HG03521 (cell line): ENCODE data around the gene SKIC2.
"Not testable (repeated sequence)": the region's sequence is repeated elsewhere in the genome, so short reads cannot be mapped to it uniquely, and the experiment has no call there.

Experiments used
- ATAC-seq: cut with Tn5 transposase; IDR thresholded peaks from one replicate; pipeline ENCODE4 v1.9.1; 2021; ENCODE audit warnings: mild to moderate bottlenecking, moderate library complexity; ENCODE audit not compliant: unreplicated experiment

SKIC2 gene

DNA sequence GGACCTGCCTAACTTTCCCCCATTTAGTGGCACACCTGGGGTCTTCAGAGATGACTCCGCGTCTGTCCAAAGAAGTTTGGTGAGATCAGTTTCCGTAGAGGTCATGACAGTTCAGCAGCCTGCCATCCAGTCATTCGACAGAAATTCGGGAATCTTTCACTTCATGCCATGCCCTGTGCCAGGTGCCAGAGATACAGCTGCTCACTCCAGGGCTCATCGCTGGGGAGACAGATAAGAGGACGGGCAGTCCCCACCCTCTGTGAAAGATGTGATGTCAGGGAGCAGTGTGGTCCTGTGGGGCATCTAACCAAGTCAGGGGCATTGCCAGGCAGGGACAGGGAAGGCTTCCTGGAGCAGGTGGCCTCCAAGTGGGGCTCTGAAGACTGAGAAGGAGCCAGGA lies 44.3 kb downstream of the SKIC2 start:
- not testable (repeated sequence) for ATAC-seq

DNA sequence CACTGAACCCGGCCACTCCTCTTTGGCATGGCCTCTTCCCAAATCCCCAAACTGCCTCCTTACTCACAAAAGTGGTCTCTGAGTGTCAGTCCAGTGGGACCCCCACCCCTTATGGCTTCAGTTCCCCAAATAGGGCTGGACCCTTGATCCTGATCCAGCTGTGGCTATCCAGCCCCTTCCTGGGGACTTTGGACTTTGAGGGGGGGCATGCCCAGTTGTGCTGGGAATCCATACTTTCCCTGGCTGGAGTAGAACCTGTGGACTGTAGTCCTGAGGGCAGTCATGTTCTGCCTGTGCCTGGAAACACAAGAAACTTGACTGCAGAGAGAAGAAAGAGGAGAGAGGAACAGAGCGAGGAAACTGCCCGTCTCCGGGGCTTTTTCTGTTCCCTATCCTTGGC lies 45.4 kb downstream of the SKIC2 start:
- ATAC-seq = not testable (repeated sequence)

DNA sequence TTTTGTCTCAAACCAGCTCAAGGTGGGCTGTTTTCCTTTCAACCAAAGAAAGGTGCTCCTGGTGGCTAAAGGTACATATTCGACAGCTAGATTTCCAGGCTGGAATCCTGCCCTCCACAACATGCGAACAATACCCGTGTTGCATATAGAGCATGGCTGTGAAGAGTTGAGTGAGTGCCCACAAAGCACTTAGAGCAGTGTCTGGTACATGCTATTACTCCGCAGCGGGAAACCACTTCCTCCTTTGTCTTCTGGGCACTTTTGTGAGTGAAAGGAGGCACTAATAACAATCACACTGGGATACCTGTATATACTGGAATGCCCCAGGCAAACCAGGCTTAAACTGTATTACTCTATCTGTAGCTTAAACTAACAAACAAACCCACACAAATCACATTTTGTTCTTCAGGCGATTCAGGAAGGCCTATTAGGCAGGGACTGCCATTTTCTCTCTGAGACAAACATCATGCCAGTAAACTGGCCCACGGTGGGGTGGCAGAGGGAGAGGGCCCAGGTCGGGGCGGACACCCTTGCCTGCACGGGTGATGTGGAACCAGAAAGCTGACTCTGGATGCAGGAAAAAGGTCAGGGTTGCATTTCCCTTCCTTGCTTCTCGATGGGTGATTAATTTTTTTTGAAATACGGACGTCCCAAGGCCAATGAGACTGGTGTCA lies 46.0 kb downstream of the SKIC2 start:
- not testable (repeated sequence) for ATAC-seq

DNA sequence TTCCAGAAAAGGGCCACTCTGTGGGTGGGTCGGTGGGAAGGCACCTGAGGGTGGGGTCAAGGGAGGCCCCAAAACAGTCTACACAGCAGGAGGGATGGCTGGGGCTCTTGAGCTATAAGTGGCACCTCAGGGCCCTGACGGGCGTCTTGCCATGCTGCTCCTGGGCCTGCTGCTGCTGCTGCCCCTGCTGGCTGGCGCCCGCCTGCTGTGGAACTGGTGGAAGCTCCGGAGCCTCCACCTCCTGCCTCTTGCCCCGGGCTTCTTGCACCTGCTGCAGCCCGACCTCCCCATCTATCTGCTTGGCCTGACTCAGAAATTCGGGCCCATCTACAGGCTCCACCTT lies 46.5 kb downstream of the SKIC2 start:
- ATAC-seq = not testable (repeated sequence)

DNA sequence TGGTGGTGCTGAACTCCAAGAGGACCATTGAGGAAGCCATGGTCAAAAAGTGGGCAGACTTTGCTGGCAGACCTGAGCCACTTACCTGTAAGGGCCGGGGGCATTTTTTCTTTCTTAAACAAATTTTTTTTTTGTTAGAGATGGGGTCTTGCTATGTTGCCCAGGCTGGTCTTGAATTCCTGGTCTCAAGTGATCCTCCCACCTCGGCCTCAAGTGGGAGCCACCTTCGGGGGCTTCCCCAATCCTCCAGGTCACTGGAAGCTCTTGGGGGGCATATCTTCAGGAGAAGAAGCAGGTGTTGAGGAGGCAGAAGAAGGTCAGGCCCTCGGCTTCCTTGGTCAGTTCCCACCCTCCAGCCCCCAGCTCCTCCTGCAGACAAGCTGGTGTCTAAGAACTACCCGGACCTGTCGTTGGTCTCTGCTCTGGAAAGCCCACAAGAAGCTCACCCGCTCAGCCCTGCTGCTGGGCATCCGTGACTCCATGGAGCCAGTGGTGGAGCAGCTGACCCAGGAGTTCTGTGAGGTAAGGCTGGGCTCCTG lies 47.1 kb downstream of the SKIC2 start:
- not testable (repeated sequence) for ATAC-seq

DNA sequence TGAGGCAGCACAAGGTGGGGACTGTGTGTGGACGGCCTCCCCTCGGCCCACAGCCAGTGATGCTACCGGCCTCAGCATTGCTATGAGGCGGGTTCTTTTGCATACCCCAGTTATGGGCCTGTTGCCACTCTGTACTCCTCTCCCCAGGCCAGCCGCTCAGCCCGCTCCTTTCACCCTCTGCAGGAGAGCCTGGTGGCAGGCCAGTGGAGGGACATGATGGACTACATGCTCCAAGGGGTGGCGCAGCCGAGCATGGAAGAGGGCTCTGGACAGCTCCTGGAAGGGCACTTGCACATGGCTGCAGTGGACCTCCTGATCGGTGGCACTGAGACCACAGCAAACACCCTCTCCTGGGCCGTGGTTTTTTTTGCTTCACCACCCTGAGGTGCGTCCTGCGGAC lies 48.1 kb downstream of the SKIC2 start:
- not testable (repeated sequence) for ATAC-seq

DNA sequence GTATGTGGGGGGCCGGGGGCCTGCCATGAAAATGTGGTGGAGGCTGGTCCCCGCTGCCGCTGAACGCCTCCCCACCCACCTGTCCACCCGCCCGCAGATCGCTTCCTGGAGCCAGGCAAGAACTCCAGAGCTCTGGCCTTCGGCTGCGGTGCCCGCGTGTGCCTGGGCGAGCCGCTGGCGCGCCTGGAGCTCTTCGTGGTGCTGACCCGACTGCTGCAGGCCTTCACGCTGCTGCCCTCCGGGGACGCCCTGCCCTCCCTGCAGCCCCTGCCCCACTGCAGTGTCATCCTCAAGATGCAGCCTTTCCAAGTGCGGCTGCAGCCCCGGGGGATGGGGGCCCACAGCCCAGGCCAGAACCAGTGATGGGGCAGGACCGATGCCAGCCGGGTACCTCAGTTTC lies 49.1 kb downstream of the SKIC2 start:
- not testable (repeated sequence) for ATAC-seq

DNA sequence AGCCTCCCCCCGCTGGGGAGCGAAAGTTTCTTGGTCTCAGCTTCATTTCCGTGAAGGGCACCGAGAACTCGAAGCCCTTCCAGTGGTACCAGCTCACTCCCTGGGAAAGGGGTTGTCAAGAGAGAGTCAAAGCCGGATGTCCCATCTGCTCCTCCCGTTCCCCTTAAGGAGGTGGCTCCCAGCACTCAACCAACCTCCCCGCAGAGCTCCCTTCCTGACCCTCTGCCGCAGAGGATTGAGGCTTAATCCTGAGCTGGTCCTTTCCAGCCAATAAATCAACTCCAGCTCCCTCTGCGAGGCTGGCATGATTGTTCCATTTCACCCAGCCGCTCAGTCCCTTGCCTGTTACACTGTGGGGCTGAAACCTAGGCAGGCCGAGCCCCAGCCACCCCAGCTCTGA lies 49.6 kb downstream of the SKIC2 start:
- ATAC-seq = not testable (repeated sequence)

DNA sequence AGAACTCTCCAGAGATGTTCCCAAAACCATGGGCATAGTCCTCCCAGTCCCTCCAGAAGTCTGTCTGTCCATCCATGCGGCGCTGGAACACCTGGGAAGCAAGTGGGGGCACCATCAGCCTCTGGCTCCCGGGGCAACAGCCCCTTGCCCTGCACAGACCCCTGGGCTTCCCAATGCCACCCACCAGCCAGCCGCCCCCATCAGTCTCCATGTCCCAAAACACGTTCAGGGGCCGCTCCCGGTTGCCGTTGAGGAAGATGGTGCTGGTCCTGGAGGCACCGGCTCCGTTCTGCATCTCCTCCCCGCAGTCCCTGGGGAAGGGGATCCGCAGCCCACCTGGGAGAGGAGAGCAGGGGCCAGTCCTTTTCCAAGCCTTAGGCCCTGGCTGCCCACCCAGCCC lies 50.6 kb downstream of the SKIC2 start:
- not testable (repeated sequence) for ATAC-seq

DNA sequence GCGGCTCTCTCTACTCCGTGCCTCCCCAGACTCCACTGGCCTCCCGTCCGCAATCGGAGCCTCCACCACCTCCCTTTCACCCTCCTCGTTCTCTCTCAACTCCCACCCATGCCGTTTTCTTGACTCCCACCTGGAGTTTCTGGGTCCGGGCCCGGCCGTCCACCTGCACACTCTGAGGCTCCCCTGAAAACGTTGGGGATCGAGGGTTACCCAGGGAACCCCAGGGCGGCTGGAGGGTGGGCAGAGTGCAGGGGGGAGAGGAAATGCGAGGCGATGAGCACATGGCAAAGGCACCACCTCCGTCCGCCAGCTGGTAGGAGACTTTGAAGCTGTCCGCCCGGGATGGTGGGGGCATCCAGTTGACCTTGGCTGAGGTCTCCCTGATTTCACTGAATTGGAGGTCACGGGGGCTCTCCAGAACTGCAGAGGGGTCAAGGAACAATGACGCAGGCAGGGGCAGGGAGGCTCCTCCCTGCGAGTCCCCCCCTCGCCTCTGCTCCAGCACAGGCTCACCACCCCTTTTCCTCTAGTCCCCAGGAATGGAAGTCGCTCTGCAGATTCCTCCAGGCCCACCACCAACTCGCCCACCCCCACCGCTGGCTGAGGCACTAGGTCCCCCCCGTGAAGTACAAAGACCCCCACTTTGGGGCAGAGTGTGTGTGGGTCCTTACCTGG lies 52.0 kb downstream of the SKIC2 start:
- not testable (repeated sequence) for ATAC-seq

DNA sequence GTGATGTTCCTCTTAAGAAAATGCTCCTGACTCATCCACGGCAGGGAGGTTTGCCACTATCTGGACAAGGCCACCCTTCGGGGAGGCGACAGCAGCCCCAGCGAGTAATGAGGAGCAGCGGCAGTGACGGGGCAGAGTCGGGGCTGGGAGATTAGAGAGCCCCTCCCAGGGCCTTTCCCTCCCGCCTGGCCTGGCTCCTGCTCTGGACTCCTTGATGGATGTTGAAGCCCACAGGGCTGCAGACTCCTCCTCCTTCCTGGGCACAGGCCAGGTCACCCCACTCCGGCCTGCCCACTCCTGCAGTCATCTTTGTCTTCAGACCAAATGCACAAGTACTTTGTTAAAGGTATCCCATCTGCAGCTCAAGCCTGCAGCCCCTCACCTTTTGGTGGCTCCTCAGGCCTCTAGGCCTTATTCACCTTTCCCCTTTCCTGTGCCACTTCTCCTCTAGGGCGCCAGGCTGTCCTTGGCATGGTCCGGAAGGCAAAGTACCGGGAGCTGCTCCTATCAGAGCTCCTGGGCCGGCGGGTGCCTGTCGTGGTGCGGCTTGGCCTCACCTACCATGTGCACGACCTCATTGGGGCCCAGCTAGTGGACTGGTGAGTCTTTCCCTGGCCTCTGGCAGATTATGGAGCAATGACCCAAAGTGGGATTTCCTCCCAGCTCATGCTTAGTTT lies 54.1 kb downstream of the SKIC2 start:
- not testable (repeated sequence) for ATAC-seq

DNA sequence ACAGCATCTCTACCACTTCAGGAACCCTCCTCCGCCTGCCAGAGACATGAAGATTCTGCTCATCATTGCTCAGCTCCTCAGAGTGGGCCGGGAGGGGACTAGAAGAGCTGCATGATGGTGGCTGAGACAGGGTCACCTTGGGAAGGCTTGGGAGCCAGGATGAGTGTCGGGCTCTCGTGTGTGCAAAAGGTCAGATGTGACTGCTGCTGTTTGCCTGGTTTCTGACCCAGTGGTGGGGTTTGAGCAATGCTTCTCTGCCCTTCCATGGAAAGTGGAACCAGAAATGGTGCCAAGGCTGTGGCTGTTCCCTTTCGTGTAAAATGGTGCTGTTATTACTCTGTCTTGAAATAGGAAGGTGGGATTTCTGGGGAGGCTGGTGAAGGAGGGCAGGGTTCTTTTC lies 54.8 kb downstream of the SKIC2 start:
- ATAC-seq = not testable (repeated sequence)

DNA sequence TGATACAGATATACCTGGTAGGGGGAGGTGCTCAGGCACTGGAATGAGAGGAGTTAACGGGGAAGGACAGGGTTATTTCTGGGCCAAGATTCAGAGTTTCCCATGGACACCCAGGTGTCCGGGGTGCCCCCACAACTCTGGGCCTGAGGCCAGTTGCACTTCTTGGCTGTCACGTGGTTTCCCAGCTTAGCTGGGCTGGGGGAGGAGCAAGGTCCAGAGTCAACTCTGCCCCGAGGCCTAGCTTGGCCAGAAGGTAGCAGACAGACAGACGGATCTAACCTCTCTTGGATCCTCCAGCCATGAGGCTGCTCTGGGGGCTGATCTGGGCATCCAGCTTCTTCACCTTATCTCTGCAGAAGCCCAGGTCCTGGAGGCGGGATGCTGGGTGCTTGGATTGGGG lies 55.6 kb downstream of the SKIC2 start, which contains the start of gene C4B:
TSS of gene C4B (plus strand) at position 249 of the 400 bp plus-strand sequence. CDS start at position 300, 51 bp downstream.
- not testable (repeated sequence) for ATAC-seq
